ENCODE data around the gene FBXO46. TPM values are rescaled to one million over a fixed set of nuclear protein-coding genes. Genes with fewer than 3 reads are reported as not detected.

The FBXO46 gene
- polyA plus RNA-seq, 6 donors from 2014 or later, result 9.4 to 23.0 (median 13.9) TPM

DNA sequence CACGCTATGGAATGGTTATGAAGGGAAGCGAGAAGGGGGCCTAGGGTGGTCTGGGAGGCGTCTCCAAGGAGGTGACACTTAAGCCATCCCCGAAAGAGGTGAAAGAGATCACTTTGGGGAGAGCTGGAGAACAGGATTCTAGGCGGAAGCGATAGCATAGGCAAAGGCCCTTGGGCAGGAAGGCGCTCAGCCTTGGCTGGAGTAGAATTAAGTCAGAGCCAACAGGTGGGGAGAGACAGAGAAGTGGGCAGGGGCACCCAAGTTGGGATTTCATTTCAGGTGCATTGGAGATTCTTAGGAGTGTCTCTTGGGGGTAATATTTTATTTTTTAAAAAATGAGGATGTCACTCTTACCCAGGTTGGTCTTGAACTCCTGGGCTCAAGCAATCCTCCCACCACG is 48.6 kb downstream of the FBXO46 start:
- Mint-ChIP-seq H3K4me3 (peak overlapping the region; percentile 50 to 83 (median 70)), H3K27ac (peak overlapping the region in 2 of 6 donors; percentile 56 to 89), H3K9me3 (peaks cover 0 to 2% (median 0%) of the 10 kb centered on the region in 7 donors), H3K36me3 (no peaks in the 10 kb centered on the region), H3K4me1 (peaks cover 11 to 22% (median 20%) of the 10 kb centered on the region in 3 donors), H3K27me3 (peaks cover 9 to 21% (median 15%) of the 10 kb centered on the region in 3 donors)
- ATAC-seq (ENCODE audit: low read depth in 2 of 2) (no peak), DNase-seq (no peak)

DNA sequence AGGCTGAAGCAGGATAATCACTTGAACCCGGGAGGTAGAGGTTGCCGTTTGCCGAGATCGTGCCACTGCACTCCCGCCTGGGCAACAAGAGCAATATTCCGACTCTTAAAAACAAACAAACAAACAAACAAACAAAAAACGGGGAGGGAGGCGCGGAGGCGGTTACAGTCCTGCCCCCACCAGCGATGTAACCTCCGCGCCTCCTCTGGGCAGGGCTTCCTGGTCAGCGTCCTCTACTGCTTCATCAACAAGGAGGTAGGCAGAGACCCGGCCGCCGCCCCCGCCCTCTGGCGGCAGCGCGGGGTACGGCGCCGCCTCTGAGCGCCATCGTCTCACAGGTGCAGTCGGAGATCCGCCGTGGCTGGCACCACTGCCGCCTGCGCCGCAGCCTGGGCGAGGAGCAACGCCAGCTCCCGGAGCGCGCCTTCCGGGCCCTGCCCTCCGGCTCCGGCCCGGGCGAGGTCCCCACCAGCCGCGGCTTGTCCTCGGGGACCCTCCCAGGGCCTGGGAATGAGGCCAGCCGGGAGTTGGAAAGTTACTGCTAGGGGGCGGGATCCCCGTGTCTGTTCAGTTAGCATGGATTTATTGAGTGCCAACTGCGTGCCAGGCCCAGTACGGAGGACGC is 49.2 kb downstream of the FBXO46 start:
- peaks cover 17 to 27% (median 25%) of the 10 kb centered on the region in 3 donors for H3K4me1 Mint-ChIP-seq
- ATAC-seq (ENCODE audit: low read depth in 2 of 2) (peak; percentile 89 to 92), DNase-seq (peak; percentile 86)
- no peaks in the 10 kb centered on the region for H3K36me3 Mint-ChIP-seq
- peak overlapping the region in 4 of 6 donors; percentile 39 to 73 (median 62) for H3K27ac Mint-ChIP-seq
- peaks cover 0 to 2% (median 0%) of the 10 kb centered on the region in 7 donors for H3K9me3 Mint-ChIP-seq
- H3K27me3 Mint-ChIP-seq, result peaks cover 10 to 27% (median 22%) of the 10 kb centered on the region in 3 donors
- peak overlapping the region; percentile 61 to 90 (median 76) for H3K4me3 Mint-ChIP-seq

DNA sequence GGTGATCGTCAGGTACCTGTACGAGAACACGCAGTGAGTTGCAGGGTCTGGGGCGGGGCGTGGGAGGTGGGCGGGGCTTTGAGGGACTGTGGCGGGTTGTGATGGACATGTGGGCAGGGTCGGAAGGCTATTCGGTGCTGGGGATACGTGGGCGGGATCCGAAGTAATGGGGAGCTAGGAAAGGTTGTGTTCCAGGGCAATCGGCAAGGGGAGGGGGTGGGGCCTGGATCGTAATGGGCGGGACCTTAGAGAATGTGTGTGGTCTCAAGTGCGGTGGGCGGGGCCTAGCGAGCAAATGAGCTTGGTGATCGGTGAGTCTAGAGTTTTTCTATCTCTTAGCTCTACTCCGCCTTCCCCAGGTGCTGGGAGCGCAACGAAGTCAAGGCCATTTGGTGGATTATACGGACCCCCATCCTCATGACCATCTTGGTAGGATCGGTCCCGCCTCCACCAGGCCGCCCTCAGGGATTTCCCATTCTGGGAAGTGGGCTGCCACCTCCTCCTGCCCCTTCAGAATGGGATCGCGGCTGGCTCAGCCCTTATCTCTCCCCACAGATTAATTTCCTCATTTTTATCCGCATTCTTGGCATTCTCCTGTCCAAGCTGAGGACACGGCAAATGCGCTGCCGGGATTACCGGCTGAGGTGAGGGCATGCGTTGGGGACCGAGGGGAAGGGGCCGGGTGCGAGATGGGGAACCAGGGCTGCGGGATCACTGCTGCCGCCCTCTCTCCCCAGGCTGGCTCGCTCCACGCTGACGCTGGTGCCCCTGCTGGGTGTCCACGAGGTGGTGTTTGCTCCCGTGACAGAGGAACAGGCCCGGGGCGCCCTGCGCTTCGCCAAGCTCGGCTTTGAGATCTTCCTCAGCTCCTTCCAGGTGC is 53.1 kb downstream of the FBXO46 start:
- DNase-seq (peak; percentile 46), ATAC-seq (ENCODE audit: low read depth in 2 of 2) (peak; percentile 38 to 54)
- Mint-ChIP-seq H3K27me3 (peaks cover 17 to 47% (median 42%) of the 10 kb centered on the region in 3 donors), H3K36me3 (no peaks in the 10 kb centered on the region), H3K4me1 (peaks cover 22 to 34% (median 31%) of the 10 kb centered on the region in 3 donors), H3K27ac (peak overlapping the region in 2 of 6 donors; percentile 47 to 81), H3K9me3 (peaks cover 0 to 5% (median 0%) of the 10 kb centered on the region in 7 donors), H3K4me3 (peak overlapping the region; percentile 75 to 91 (median 87))

DNA sequence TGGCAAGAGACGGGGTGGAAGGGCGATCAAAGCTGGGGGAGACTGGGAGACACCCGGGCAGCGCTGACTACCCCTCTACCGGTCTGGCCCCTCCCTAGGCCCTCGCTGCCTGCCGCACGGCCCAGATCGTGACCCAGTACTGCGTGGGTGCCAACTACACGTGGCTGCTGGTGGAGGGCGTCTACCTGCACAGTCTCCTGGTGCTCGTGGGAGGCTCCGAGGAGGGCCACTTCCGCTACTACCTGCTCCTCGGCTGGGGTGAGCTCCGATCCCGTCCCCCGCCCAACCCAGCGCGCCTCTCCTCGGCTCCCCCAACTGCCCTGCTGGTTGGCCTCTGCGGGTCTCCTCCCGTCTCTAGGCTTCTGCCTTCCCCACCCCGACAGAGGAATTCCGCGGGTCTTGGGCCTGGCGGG is 53.8 kb downstream of the FBXO46 start:
- ATAC-seq (ENCODE audit: low read depth in 2 of 2) (peak in 1 of 2 donors; percentile 11), DNase-seq (peak; percentile 15)
- no peaks in the 10 kb centered on the region for H3K36me3 Mint-ChIP-seq
- H3K27me3 Mint-ChIP-seq, result peaks cover 17 to 47% (median 45%) of the 10 kb centered on the region in 3 donors
- H3K4me1 Mint-ChIP-seq, result peaks cover 19 to 31% (median 26%) of the 10 kb centered on the region in 3 donors
- H3K9me3 Mint-ChIP-seq, result peaks cover 0 to 5% (median 0%) of the 10 kb centered on the region in 7 donors
- peak overlapping the region; percentile 52 to 90 (median 74) for H3K4me3 Mint-ChIP-seq
- H3K27ac Mint-ChIP-seq, result no peak overlapping the region

DNA sequence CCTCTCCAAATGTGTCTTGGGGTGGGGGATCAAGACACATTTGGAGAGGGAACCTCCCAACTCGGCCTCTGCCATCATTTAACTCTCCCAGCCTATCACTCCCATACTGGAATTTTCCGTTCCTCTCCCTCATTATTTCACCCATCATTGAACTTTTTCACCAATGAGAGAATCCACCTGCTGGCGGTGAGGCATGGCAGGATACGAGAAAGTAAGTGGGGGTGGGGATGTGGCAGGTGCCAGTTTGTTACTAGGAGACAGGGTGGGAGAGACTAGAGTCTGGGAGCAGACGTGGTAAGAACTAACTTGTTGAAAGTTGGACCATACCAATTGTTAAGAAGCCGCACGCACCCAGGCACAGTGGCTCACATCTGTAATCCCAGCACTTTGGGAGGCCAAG is 55.8 kb downstream of the FBXO46 start:
- Mint-ChIP-seq H3K4me3 (peak overlapping the region in 2 of 8 donors; percentile 15 to 35), H3K36me3 (peaks cover 0 to 8% of the 10 kb centered on the region in 2 donors), H3K9me3 (peaks cover 0 to 5% (median 0%) of the 10 kb centered on the region in 7 donors), H3K4me1 (peaks cover 21 to 37% (median 34%) of the 10 kb centered on the region in 3 donors), H3K27me3 (peaks cover 30 to 64% (median 63%) of the 10 kb centered on the region in 3 donors), H3K27ac (no peak overlapping the region)
- no peak for DNase-seq
- ATAC-seq (ENCODE audit: low read depth in 2 of 2), result no peak

DNA sequence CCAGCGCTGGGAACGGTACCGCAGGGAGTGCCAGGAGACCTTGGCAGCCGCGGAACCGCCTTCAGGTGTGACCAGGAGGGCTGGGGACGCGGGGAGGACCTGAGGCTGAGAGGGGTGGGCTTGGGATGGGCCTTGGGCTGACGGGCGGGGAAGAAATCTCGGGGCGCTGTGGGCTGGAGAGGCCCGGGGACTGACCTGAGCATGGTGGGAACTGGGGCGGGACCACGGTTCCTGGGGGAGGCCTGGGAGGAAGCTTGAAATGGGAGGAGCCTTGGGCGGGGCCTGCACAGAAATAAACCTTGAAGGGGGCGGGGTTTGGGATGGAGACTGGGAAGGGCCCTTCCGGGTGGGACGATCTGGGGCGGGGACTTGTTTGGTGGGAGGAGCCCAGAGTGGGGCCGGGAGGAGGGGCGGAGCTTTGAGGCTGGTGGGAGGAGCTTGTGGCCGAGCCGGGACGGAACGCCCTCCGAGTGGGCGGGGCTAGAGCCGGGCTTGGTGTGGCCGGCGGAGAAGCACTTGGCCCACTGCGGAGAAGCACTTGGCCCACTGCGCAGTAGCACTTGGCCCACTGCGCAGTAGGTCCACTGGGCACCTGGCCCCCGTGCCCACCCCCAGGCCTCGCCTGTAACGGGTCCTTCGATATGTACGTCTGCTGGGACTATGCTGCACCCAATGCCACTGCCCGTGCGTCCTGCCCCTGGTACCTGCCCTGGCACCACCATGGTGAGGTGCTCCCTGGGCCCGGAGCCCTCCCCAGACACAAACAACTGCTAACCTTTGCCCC is 59.8 kb downstream of the FBXO46 start:
- Mint-ChIP-seq H3K4me1 (peaks cover 23 to 38% (median 37%) of the 10 kb centered on the region in 3 donors), H3K4me3 (peak overlapping the region in 7 of 8 donors; percentile 25 to 68 (median 54)), H3K27ac (peak overlapping the region in 2 of 6 donors; percentile 47 to 92), H3K36me3 (peaks cover 0 to 8% of the 10 kb centered on the region in 2 donors), H3K27me3 (peaks cover 39 to 59% (median 58%) of the 10 kb centered on the region in 3 donors), H3K9me3 (peaks cover 0 to 9% (median 0%) of the 10 kb centered on the region in 7 donors)
- no peak for DNase-seq
- ATAC-seq (ENCODE audit: low read depth in 2 of 2), result peak; percentile 25 to 39

DNA sequence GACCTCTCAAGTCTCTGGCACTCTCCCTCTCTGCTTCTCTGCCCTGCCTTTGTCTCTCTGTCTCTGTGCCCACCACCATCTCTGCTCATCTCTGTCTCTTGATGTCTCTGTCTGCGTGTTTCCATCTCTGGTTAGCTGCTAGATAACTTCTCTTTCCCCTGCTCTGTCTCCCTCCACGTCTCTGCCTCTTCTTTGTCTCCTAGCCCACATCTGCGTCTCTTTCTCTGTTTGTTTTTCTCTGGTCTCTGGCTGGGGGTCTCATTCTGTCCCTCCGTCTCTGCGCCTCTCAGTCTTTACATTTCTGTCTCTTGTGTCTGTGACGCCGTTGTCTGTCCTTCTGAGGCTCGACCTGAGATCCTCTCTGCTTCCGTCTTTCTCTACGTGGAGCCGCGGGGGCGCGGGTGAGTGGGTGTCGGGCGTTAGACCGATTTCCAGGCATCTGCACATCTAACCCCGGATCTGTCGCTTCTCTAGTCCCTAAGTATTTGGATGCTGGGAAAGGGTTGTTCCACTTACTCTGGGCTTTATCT is 62.3 kb downstream of the FBXO46 start:
- H3K9me3 Mint-ChIP-seq, result peaks cover 0 to 9% (median 0%) of the 10 kb centered on the region in 7 donors
- DNase-seq, result peak; percentile 31
- H3K27ac Mint-ChIP-seq, result peak overlapping the region in 4 of 6 donors; percentile 20 to 74 (median 44)
- H3K27me3 Mint-ChIP-seq, result peaks cover 46 to 62% (median 61%) of the 10 kb centered on the region in 3 donors
- H3K4me1 Mint-ChIP-seq, result peaks cover 27 to 38% (median 37%) of the 10 kb centered on the region in 3 donors
- H3K36me3 Mint-ChIP-seq, result peaks cover 0 to 13% of the 10 kb centered on the region in 2 donors
- ATAC-seq (ENCODE audit: low read depth in 2 of 2), result peak; percentile 37 to 42
- H3K4me3 Mint-ChIP-seq, result peak overlapping the region; percentile 76 to 90 (median 85)

DNA sequence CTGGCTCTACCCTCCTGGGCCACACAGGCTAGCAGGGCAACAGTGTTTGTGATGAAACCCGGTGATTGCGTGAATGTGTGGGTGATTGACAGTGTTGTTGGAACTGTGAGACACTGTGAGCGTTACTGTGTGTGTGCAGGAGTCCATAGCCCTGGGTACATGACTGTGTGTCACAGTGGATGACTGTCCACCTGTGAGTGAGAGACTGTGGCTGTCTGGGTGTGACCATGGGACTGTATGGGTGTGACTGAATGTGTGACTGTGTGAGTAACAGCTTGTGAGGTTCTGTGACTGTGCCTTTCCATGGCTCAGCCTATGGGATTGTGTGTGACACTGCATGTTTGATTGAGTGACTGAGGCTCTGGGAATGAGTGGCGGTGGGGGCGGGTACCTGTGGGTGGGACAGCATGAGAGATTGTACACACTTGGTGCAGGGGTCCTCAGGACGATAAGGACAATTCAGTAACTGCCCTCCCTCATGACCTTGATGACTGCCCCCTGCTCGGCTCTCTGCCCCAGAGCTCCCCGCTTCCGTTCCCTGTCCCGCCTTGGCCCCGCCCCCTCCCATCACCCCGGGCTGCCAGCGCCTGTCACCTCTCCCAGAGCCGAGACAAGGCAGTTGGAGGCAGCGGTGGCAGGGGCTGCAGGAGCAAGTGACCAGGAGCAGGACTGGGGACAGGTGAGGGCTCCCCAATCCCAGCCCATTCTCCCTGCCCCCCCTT is 62.9 kb downstream of the FBXO46 start, which contains the start of gene GIPR:
Gene GIPR (plus strand): TSS at position 602 of the 722 bp plus-strand sequence. CDS start 1,300 bp downstream, outside the sequence.
- ATAC-seq (ENCODE audit: low read depth in 2 of 2) (no peak), DNase-seq (no peak)
- peak within 1 kb of the TSS; percentile 76 to 90 (median 85) for H3K4me3 Mint-ChIP-seq
- peaks cover 46 to 61% (median 60%) of the 10 kb centered on the region in 3 donors for H3K27me3 Mint-ChIP-seq
- peaks cover 27 to 38% (median 37%) of the 10 kb centered on the region in 3 donors for H3K4me1 Mint-ChIP-seq
- H3K27ac Mint-ChIP-seq, result peak within 1 kb of the TSS in 4 of 6 donors; percentile 20 to 74 (median 44)
- peaks cover 0 to 13% of the 10 kb centered on the region in 2 donors for H3K36me3 Mint-ChIP-seq
- H3K9me3 Mint-ChIP-seq, result peaks cover 0 to 9% (median 0%) of the 10 kb centered on the region in 7 donors

DNA sequence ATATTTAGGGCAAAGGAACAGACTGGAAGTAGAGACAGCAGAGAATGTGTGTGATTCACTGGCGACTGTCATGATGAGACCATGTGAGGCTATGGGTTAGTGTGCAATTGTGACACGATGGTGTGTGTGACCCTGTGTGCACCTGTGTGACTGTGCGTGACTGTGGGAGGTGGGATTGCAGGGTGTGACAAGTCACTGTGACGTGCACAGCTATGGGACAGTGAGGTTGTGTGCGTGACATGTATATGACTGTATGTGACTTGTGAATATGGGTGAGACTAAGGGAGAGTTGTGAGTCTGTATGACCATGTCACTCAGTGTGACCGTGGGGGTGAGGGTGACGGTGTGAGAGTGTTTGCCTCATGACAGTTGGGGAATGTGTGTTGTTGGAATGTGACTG is 66.1 kb downstream of the FBXO46 start:
- peaks cover 38 to 59% (median 56%) of the 10 kb centered on the region in 3 donors for H3K27me3 Mint-ChIP-seq
- H3K4me3 Mint-ChIP-seq, result peak overlapping the region in 1 of 8 donors; percentile 27
- no peak overlapping the region for H3K27ac Mint-ChIP-seq
- H3K4me1 Mint-ChIP-seq, result peaks cover 22 to 25% (median 22%) of the 10 kb centered on the region in 3 donors
- H3K9me3 Mint-ChIP-seq, result peaks cover 0 to 6% (median 0%) of the 10 kb centered on the region in 7 donors
- H3K36me3 Mint-ChIP-seq, result peaks cover 0 to 5% of the 10 kb centered on the region in 2 donors
- ATAC-seq (ENCODE audit: low read depth in 2 of 2) (no peak), DNase-seq (no peak)

DNA sequence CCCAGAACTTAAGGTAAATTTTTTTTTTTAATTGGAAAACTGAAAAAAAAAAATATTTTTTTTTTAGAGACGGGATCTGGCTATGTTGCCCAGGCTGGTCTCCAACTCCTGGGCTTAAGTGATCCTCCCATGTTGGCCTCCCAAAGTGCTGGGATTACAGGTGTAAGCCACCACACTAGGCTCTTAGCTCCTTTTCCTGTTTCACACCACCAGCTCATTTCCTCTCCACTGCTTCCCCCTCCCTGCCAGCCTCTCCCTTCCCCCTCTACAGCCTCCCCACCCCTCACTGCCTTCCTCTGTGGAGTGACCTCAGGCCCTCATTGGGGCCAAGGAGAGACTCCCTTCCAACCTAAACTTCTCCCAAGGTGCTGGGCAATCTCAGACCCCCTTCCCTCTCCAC is 66.9 kb downstream of the FBXO46 start:
- no peak for ATAC-seq (ENCODE audit: low read depth in 2 of 2)
- Mint-ChIP-seq H3K9me3 (peaks cover 0 to 6% (median 0%) of the 10 kb centered on the region in 7 donors), H3K27me3 (peaks cover 32 to 59% (median 56%) of the 10 kb centered on the region in 3 donors), H3K27ac (no peak overlapping the region), H3K4me3 (no peak overlapping the region), H3K36me3 (peaks cover 0 to 5% of the 10 kb centered on the region in 2 donors), H3K4me1 (peaks cover 14 to 17% (median 16%) of the 10 kb centered on the region in 3 donors)
- no peak for DNase-seq

DNA sequence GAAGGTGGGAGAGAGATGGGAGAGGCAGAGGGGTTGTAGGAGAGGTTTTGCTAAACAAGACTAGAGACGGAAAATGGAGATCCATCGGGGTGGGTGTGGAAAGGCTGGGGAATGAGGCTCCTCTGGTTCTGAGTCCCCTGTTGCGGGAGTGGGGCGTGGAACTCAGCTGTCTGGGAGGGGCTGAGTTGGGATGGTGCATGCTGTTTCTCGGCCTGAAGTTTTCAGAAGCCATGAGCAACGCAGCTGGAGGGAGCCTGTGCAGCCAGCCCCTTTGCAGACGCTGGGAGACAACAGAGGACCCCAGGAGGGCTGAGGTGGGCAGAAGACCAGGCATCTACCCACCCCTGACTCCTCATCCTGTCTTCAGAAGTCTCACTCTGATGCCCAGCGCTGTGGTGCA is 70.1 kb downstream of the FBXO46 start:
- ATAC-seq (ENCODE audit: low read depth in 2 of 2) (no peak), DNase-seq (no peak)
- Mint-ChIP-seq H3K36me3 (peaks cover 0 to 5% of the 10 kb centered on the region in 2 donors), H3K27me3 (peaks cover 21 to 46% (median 45%) of the 10 kb centered on the region in 3 donors), H3K9me3 (peaks cover 0 to 2% (median 0%) of the 10 kb centered on the region in 7 donors), H3K4me3 (no peak overlapping the region), H3K4me1 (peaks cover 0 to 4% (median 1%) of the 10 kb centered on the region in 3 donors), H3K27ac (no peak overlapping the region)

Data from naive B cell (primary cell).